IMR-90 (cell line): Measurements from ENCODE around the gene HSD17B8. TPM values are rescaled to one million over a fixed set of nuclear protein-coding genes. Genes with fewer than 3 reads are reported as not detected.

ENCODE experiments used
- ATAC-seq: fragments of 200-7000 bp; cut with Tn5 transposase; 2 replicates; pipeline ENCODE4 v1.9.1; 2020; ENCODE audit warnings: low read depth, mild to moderate bottlenecking, moderate library complexity
- BruUV-seq: library from RNA; stranded (reverse); fragments of 400-500 nt; replicated peaks from 2 replicates; lab custom pipeline; 2021; lab: Mats Ljungman, UMichigan
- CTCF ChIA-PET: fragments of 300-600 bp; formaldehyde crosslinking; extraction: SDS; loops from one replicate; lab custom pipeline; 2021; ENCODE audit warnings: antibody characterized with exemption; lab: Yijun Ruan, JAX
- POLR2A ChIA-PET: fragments of 300-600 bp; sonication (Branson Sonifier 250); formaldehyde crosslinking; loops from one replicate; lab custom pipeline; 2022; ENCODE audit warnings: antibody characterized with exemption; ENCODE audit not compliant: unreplicated experiment; lab: Charles Lee
- DNase-seq: peaks from one replicate; pipeline ENCODE4 v3.0.0; 2013
- H2AFZ ChIP-seq: replicated peaks from 2 replicates; pipeline ENCODE3; 2013; ENCODE audit warnings: low read length, mild to moderate bottlenecking; ENCODE audit not compliant: poor library complexity
- H2AK5ac ChIP-seq: 2 replicates; pipeline ENCODE4 v1.6.1; 2013; ENCODE audit warnings: low read depth, low read length, inconsistent platforms
- H2AK9ac ChIP-seq: replicated peaks from 2 replicates; pipeline ENCODE3; 2013; ENCODE audit warnings: mild to moderate bottlenecking, low read depth, low read length, moderate library complexity; ENCODE audit not compliant: poor library complexity
- H2BK120ac ChIP-seq: 2 replicates; pipeline ENCODE4 v1.6.1; 2013; ENCODE audit warnings: low read depth, low read length, inconsistent platforms
- H2BK15ac ChIP-seq: 3 replicates; pipeline ENCODE4 v1.6.1; 2013; ENCODE audit warnings: low read depth, low read length, inconsistent platforms
- H2BK20ac ChIP-seq: 2 replicates; pipeline ENCODE4 v1.6.1; 2013; ENCODE audit warnings: low read depth, mild to moderate bottlenecking, inconsistent platforms, low read length, moderate library complexity
- H2BK5ac ChIP-seq: 2 replicates; pipeline ENCODE4 v1.6.1; 2013; ENCODE audit warnings: mild to moderate bottlenecking, low read depth, low read length, inconsistent platforms; ENCODE audit not compliant: poor library complexity, severe bottlenecking
- H3K14ac ChIP-seq: replicated peaks from 2 replicates; pipeline ENCODE4 v1.6.1; 2013; ENCODE audit warnings: low read depth, low read length, inconsistent platforms
- H3K18ac ChIP-seq: 2 replicates; pipeline ENCODE4 v1.6.1; 2013; ENCODE audit warnings: low read depth, low read length, control low read depth
- H3K23ac ChIP-seq: 2 replicates; pipeline ENCODE4 v1.6.1; 2013; ENCODE audit warnings: low read depth, low read length, inconsistent platforms
- H3K27ac ChIP-seq: 2 replicates; pipeline ENCODE4 v1.5.1; 2013; ENCODE audit warnings: mild to moderate bottlenecking, control low read depth, low read length; ENCODE audit not compliant: insufficient read depth
- H3K27me3 ChIP-seq: 2 replicates; pipeline ENCODE4 v1.6.1; 2013; ENCODE audit warnings: low read length; ENCODE audit not compliant: control insufficient read depth, insufficient read depth
- H3K36me3 ChIP-seq: 2 replicates; pipeline ENCODE4 v1.6.1; 2013; ENCODE audit warnings: low read length, mixed read lengths; ENCODE audit not compliant: control insufficient read depth, insufficient read depth
- H3K4ac ChIP-seq: 2 replicates; pipeline ENCODE4 v1.6.1; 2013; ENCODE audit warnings: low read depth, low read length, inconsistent platforms
- H3K4me1 ChIP-seq: 2 replicates; pipeline ENCODE4 v1.6.1; 2013; ENCODE audit warnings: low read length, mixed read lengths; ENCODE audit not compliant: control insufficient read depth, insufficient read depth
- H3K4me2 ChIP-seq: 2 replicates; pipeline ENCODE4 v1.6.1; 2013; ENCODE audit warnings: low read depth, mild to moderate bottlenecking, control low read depth, low read length, moderate library complexity
- H3K4me3 ChIP-seq: 2 replicates; pipeline ENCODE4 v1.5.1; 2013; ENCODE audit warnings: low read depth, mild to moderate bottlenecking, control low read depth, low read length, moderate library complexity; ENCODE audit not compliant: insufficient read depth
- H3K56ac ChIP-seq: 2 replicates; pipeline ENCODE4 v1.6.1; 2013; ENCODE audit warnings: low read length, inconsistent platforms; ENCODE audit not compliant: insufficient read depth; ENCODE audit errors: extremely low read depth
- H3K79me1 ChIP-seq, 2 experiments: 2 replicates each; pipeline ENCODE4 v1.6.1; 2013; ENCODE audit warnings: low read length in 2 of 2, inconsistent platforms in 1 of 2, low read depth in 1 of 2
- H3K9ac ChIP-seq: 2 replicates; pipeline ENCODE4 v1.6.1; 2013; ENCODE audit warnings: low read depth, low read length, control low read depth
- H3K9me1 ChIP-seq: 2 replicates; pipeline ENCODE4 v1.6.1; 2013; ENCODE audit warnings: low read length, inconsistent platforms; ENCODE audit not compliant: insufficient read depth
- H3K9me3 ChIP-seq: 2 replicates; pipeline ENCODE4 v1.6.1; 2013; ENCODE audit warnings: low read length; ENCODE audit not compliant: control insufficient read depth, insufficient read depth
- H4K20me1 ChIP-seq: 2 replicates; pipeline ENCODE4 v1.6.1; 2013; ENCODE audit warnings: low read length, inconsistent platforms; ENCODE audit not compliant: insufficient read depth
- H4K5ac ChIP-seq: 2 replicates; pipeline ENCODE4 v1.6.1; 2013; ENCODE audit warnings: mild to moderate bottlenecking, low read depth, low read length, control low read depth
- H4K8ac ChIP-seq, 2 experiments: 2 replicates each; pipeline ENCODE4 v1.6.1; 2013; ENCODE audit warnings: low read depth in 2 of 2, low read length in 2 of 2, control low read depth in 1 of 2, inconsistent platforms in 1 of 2
- H4K91ac ChIP-seq: 2 replicates; pipeline ENCODE4 v1.6.1; 2013; ENCODE audit warnings: low read depth, low read length, inconsistent platforms; ENCODE audit not compliant: insufficient read depth
- BHLHE40 ChIP-seq: fragments of 150-350 bp; IDR thresholded peaks from 2 replicates; pipeline ENCODE4 v1.6.1; 2016; ENCODE audit warnings: mild to moderate bottlenecking, low read depth, low read length
- CEBPB ChIP-seq: IDR thresholded peaks from 2 replicates; pipeline ENCODE4 v1.6.1; 2012; ENCODE audit warnings: low read depth, low read length, improper control_type of control experiment
- ELK1 ChIP-seq: fragments of 150-350 bp; IDR thresholded peaks from 2 replicates; pipeline ENCODE4 v1.6.1; 2016; ENCODE audit warnings: low read depth, mild to moderate bottlenecking, low read length, moderate library complexity, borderline replicate concordance
- MAZ ChIP-seq: IDR thresholded peaks from 2 replicates; pipeline ENCODE4 v1.6.1; 2012; ENCODE audit warnings: low read depth, mild to moderate bottlenecking, low read length, improper control_type of control experiment, moderate library complexity, borderline replicate concordance
- MXI1 ChIP-seq: IDR thresholded peaks from 2 replicates; pipeline ENCODE4 v1.6.1; 2012; ENCODE audit warnings: low read depth, mild to moderate bottlenecking, low read length, moderate library complexity, borderline replicate concordance
- NFE2L2 ChIP-seq: fragments of 150-350 bp; IDR thresholded peaks from 2 replicates; pipeline ENCODE4 v1.6.1; 2016; ENCODE audit warnings: low read depth, mild to moderate bottlenecking, low read length
- POLR2A ChIP-seq: IDR thresholded peaks from 2 replicates; pipeline ENCODE4 v1.6.1; 2012; ENCODE audit warnings: mild to moderate bottlenecking, low read depth, low read length
- RAD21 ChIP-seq: IDR thresholded peaks from 2 replicates; pipeline ENCODE4 v1.6.1; 2012; ENCODE audit warnings: low read length, improper control_type of control experiment
- RCOR1 ChIP-seq: IDR thresholded peaks from 2 replicates; pipeline ENCODE4 v1.6.1; 2012; ENCODE audit warnings: mild to moderate bottlenecking, low read length, improper control_type of control experiment; ENCODE audit not compliant: insufficient replicate concordance
- SMC3 ChIP-seq: fragments of 150-350 bp; IDR thresholded peaks from 2 replicates; pipeline ENCODE4 v1.6.1; 2016; ENCODE audit warnings: low read depth, mild to moderate bottlenecking, antibody characterized with exemption, low read length, moderate library complexity
- WGBS, 2 experiments: methylation state at CpG; one replicate each; pipeline versions ENCODE4 v1.1.5 to v1.1.7; 2013; ENCODE audit warnings: missing lambda C conversion rate in 2 of 2; ENCODE audit not compliant: insufficient read length in 1 of 2; ENCODE audit errors: extremely low coverage in 2 of 2; 5-methylcytosine and 5-hydroxymethylcytosine counted together
- dilution Hi-C: fragments of 300-500 bp; cut with HindIII; formaldehyde crosslinking; loops from one replicate; pipeline ENCODE4 v1.14.3; 2018; ENCODE audit warnings: low sequenced_read_pairs; ENCODE audit not compliant: unreplicated experiment
- in situ Hi-C: fragments of 300-500 bp; cut with MboI; formaldehyde crosslinking; loops from 3 replicates; pipeline ENCODE4 v1.14.3; 2019; ENCODE audit warnings: low sequenced_read_pairs, inconsistent platforms, mixed read lengths
- intact Hi-C: fragments of 100-400 bp; cut with micrococcal nuclease; formaldehyde crosslinking; loops from 2 replicates; pipeline ENCODE4 v1.10.0; 2022
- polyA plus RNA-seq, 3 experiments: library from polyadenylated mRNA; depleted of rRNA; stranded (reverse); fragments of >200 nt; gene quantifications; 2 replicates each; pipeline ENCODE4 v1.2.3, GENCODE V29; 2012; ENCODE audit warnings: low replicate concordance in 1 of 3
- total RNA-seq: library from RNA; depleted of rRNA; stranded (reverse); fragments of >200 nt; gene quantifications from 2 replicates; pipeline ENCODE4 v1.2.3, GENCODE V29; 2012
- TF ChIP-seq, protein P1 (sequence below): fragments of 150-350 bp; IDR thresholded peaks from 2 replicates; pipeline ENCODE4 v1.6.1; 2017; ENCODE audit warnings: mild to moderate bottlenecking, antibody characterized with exemption, low read length, low read depth
- TF ChIP-seq, protein P2 (sequence below): conservative IDR thresholded peaks from 2 replicates; pipeline ENCODE4 v1.5.1; 2012; ENCODE audit warnings: mild to moderate bottlenecking, low read depth, low read length, improper control_type of control experiment

HSD17B8 gene
- total and polyA plus RNA-seq, 2 of the 4 experiments (the other 2 are of a cell fraction) = 1.6 to 4.3 TPM

DNA sequence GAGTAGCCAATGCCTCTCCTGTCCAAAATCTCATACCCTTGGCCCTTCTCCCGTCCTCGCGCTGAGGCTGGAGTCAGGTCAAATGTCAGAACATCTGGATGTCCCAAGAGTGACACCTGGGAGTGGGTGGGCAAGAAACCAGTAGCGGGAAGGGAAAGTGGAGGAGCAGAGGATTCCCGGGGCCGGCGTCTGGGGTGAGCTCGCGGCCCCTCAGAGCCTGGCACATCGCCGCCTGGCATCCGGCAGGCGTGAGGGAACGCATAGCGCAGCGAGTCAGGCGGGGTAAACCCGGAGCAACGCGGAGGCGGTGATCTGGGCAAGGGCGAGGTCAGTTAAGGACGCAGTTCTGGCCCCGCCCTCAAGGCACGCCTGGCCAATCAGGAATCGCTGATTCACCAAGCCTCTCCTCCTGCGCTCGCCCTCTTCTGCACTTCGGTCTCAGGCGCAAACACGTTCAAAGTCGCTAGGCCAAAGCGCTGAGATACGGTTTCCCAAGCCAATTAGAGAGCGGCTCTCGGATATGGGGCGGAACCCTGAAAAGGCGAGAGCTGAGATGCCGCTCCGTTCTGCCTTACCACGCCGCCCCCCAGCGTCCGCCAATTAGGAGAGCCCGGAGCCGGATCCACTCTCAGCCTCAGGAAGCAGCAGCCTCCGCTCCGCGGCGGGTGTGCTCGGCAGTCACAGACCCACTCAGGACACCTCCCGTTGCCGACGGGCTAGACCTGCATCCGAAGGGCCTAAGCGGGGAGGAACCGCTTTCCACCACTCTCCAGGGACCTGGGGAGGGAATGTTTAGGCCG is 44.7 kb downstream of the HSD17B8 start:
- Histone ChIP-seq H3K4me3 (peak overlapping the region; percentile 64), H4K91ac (peak overlapping the region; percentile 91), H3K9me1 (peaks cover 11% of the 10 kb centered on the region), H3K14ac (peak overlapping the region; percentile 96), H3K56ac (peak overlapping the region; percentile 88), H3K9ac (peak overlapping the region; percentile 93), H3K9me3 (no peaks in the 10 kb centered on the region), H4K20me1 (peaks cover 3% of the 10 kb centered on the region; the same call in 1 of the 2 replicates), H3K4me2 (peak overlapping the region; percentile 90), H2AK5ac (peak overlapping the region; percentile 97), H2BK15ac (peak overlapping the region; percentile 64; the same call in 1 of the 3 replicates), H4K5ac (peak overlapping the region; percentile 89), H2AFZ (peak overlapping the region; percentile 94), H3K27me3 (no peaks in the 10 kb centered on the region), H3K23ac (peak overlapping the region; percentile 95), H3K36me3 (peaks cover 8% of the 10 kb centered on the region; the same call in 1 of the 2 replicates), H3K18ac (peak overlapping the region; percentile 87), H3K4me1 (peaks cover 12% of the 10 kb centered on the region), H2BK5ac (peak overlapping the region; percentile 92), H2BK120ac (peak overlapping the region; percentile 83), H2AK9ac (peak overlapping the region; percentile 97), H3K4ac (peak overlapping the region; percentile 97), H4K8ac (peak overlapping the region; percentile 74 to 96), H2BK20ac (peak overlapping the region; percentile 64; the same call in 1 of the 2 replicates), H3K79me1 (peaks cover 0 to 24% of the 10 kb centered on the region in 2 experiments; a peak in 2 of 4 replicates), H3K27ac (peak overlapping the region; percentile 95)
- CTCF ChIA-PET = interaction anchor here (0.6 to 1.4 kb wide), 8 partner anchors 14 to 233 kb away, joined by 3 to 6 read pairs (median 3); no protein-coding TSS in a partner anchor
- DNase-seq (peak; percentile 99), ATAC-seq (peak; percentile 87)
- in situ Hi-C loops = loop anchor here (5.0 to 10.0 kb wide), 3 partner anchors 87 to 232 kb away; no protein-coding TSS in a partner anchor
- BruUV-seq = no TSS peak
- dilution Hi-C loops = no loop called here
- intact Hi-C loops = loop anchor here (1.0 to 5.0 kb wide), 7 partner anchors 48 to 362 kb away; partner anchors contain the start of genes RXRB and SLC39A7
- 1% methylated on average over 22 of the region's 58 CpGs; no CpG with 5 or more reads in 1 of the 2 experiments for WGBS, 2 experiments
- POLR2A ChIA-PET = interaction anchor here (0.6 kb wide), 1 partner anchor 96 kb away, joined by 8 read pairs; no protein-coding TSS in a partner anchor
- TF ChIP-seq, protein P1, sequence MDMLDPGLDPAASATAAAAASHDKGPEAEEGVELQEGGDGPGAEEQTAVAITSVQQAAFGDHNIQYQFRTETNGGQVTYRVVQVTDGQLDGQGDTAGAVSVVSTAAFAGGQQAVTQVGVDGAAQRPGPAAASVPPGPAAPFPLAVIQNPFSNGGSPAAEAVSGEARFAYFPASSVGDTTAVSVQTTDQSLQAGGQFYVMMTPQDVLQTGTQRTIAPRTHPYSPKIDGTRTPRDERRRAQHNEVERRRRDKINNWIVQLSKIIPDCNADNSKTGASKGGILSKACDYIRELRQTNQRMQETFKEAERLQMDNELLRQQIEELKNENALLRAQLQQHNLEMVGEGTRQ = no peak
- TF ChIP-seq MXI1 (peak; percentile 66; the same call in 1 of the 2 replicates), RCOR1 (no peak), SMC3 (no peak), ELK1 (no peak), CEBPB (no peak), MAZ (peak; percentile 56; the same call in 1 of the 2 replicates), RAD21 (no peak), POLR2A (peak; percentile 88), BHLHE40 (no peak; the same call in 1 of the 2 replicates), NFE2L2 (peak; percentile 31; the same call in 1 of the 2 replicates)
- TF ChIP-seq, protein P2, sequence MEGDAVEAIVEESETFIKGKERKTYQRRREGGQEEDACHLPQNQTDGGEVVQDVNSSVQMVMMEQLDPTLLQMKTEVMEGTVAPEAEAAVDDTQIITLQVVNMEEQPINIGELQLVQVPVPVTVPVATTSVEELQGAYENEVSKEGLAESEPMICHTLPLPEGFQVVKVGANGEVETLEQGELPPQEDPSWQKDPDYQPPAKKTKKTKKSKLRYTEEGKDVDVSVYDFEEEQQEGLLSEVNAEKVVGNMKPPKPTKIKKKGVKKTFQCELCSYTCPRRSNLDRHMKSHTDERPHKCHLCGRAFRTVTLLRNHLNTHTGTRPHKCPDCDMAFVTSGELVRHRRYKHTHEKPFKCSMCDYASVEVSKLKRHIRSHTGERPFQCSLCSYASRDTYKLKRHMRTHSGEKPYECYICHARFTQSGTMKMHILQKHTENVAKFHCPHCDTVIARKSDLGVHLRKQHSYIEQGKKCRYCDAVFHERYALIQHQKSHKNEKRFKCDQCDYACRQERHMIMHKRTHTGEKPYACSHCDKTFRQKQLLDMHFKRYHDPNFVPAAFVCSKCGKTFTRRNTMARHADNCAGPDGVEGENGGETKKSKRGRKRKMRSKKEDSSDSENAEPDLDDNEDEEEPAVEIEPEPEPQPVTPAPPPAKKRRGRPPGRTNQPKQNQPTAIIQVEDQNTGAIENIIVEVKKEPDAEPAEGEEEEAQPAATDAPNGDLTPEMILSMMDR = 0 out of 2 replicates have a peak, but pooled peaks have one; percentile 20
